HEK293 (cell line): ENCODE results near the gene PIK3AP1.

Experiments used
- CTCF ChIA-PET: fragments of 350-600 bp; formaldehyde crosslinking; extraction: SDS; loops from one replicate; lab custom pipeline; 2021; ENCODE audit warnings: antibody characterized with exemption; lab: Yijun Ruan, JAX
- POLR2A ChIA-PET: fragments of 300-600 bp; formaldehyde crosslinking; extraction: SDS; loops from one replicate; lab custom pipeline; 2020; ENCODE audit warnings: antibody characterized with exemption, inconsistent platforms; lab: Yijun Ruan, JAX
- H3K27ac ChIP-seq: fragments of 200-500 bp; sonication (Bioruptor generic); 2 replicates; pipeline ENCODE4 v1.5.1; 2014; ENCODE audit warnings: low read depth, low read length, control low read depth, inconsistent platforms; ENCODE audit errors: extremely low read depth
- H3K36me3 ChIP-seq, 2 experiments: fragments of 200-500 bp in 1 of 2; sonication (Bioruptor generic) in 1 of 2; 1 replicate in 1 of 2; 2 replicates in 1 of 2; pipeline ENCODE4 v1.5.1; 2014 to 2017; ENCODE audit warnings: inconsistent platforms in 2 of 2, low read length in 2 of 2; ENCODE audit not compliant: control insufficient read depth in 2 of 2, insufficient read depth in 1 of 2
- H3K4me1 ChIP-seq: fragments of 200-500 bp; sonication (Bioruptor generic); 2 replicates; pipeline ENCODE4 v1.5.1; 2014; ENCODE audit warnings: mild to moderate bottlenecking, low read length, inconsistent platforms; ENCODE audit not compliant: control insufficient read depth, insufficient read depth
- H3K4me3 ChIP-seq: 2 replicates; pipeline ENCODE4 v1.5.1; 2011; ENCODE audit warnings: low read depth, mild to moderate bottlenecking, control low read depth, low read length, moderate library complexity
- H3K9me3 ChIP-seq: fragments of 200-500 bp; sonication (Bioruptor generic); 2 replicates; pipeline ENCODE4 v1.5.1; 2014; ENCODE audit warnings: low read depth, low read length, inconsistent platforms; ENCODE audit not compliant: control insufficient read depth, insufficient read depth
- BCL11A ChIP-seq: fragments of 450-650 bp; formaldehyde crosslinking; IDR thresholded peaks from 2 replicates; pipeline ENCODE4 v1.5.1; 2016; ENCODE audit warnings: low read depth, missing biosample characterization, missing genetic modification characterization
- FEZF1 ChIP-seq: fragments of 450-650 bp; formaldehyde crosslinking; IDR thresholded peaks from 2 replicates; pipeline ENCODE4 v1.5.1; 2016; ENCODE audit warnings: missing biosample characterization, missing genetic modification characterization
- GFI1B ChIP-seq: fragments of 450-650 bp; formaldehyde crosslinking; IDR thresholded peaks from 2 replicates; pipeline ENCODE4 v1.5.1; 2016; ENCODE audit warnings: missing biosample characterization, missing genetic modification characterization
- GLIS1 ChIP-seq: fragments of 450-650 bp; formaldehyde crosslinking; IDR thresholded peaks from 2 replicates; pipeline ENCODE4 v1.5.1; 2016; ENCODE audit warnings: missing biosample characterization, missing genetic modification characterization
- KLF1 ChIP-seq: fragments of 450-650 bp; formaldehyde crosslinking; IDR thresholded peaks from 2 replicates; pipeline ENCODE4 v1.5.1; 2016; ENCODE audit warnings: missing biosample characterization, missing genetic modification characterization
- PRDM1 ChIP-seq: fragments of 450-650 bp; formaldehyde crosslinking; IDR thresholded peaks from 2 replicates; pipeline ENCODE4; 2016; ENCODE audit warnings: missing biosample characterization, missing genetic modification characterization
- ZBTB7A ChIP-seq: fragments of 450-650 bp; formaldehyde crosslinking; IDR thresholded peaks from 2 replicates; pipeline ENCODE4 v1.5.1; 2016; ENCODE audit warnings: low read depth, missing biosample characterization, missing genetic modification characterization
- ZFP3 ChIP-seq: fragments of 450-650 bp; formaldehyde crosslinking; IDR thresholded peaks from 2 replicates; pipeline ENCODE4 v1.5.1; 2016; ENCODE audit warnings: low read depth, missing biosample characterization, missing genetic modification characterization
- ZNF140 ChIP-seq: fragments of 450-650 bp; formaldehyde crosslinking; IDR thresholded peaks from 2 replicates; pipeline ENCODE4 v1.5.1; 2016; ENCODE audit warnings: missing biosample characterization, missing genetic modification characterization
- ZNF146 ChIP-seq: fragments of 450-650 bp; formaldehyde crosslinking; IDR thresholded peaks from 2 replicates; pipeline ENCODE4 v1.5.1; 2016; ENCODE audit warnings: missing biosample characterization, missing genetic modification characterization
- ZNF202 ChIP-seq: fragments of 450-650 bp; formaldehyde crosslinking; IDR thresholded peaks from 2 replicates; pipeline ENCODE4 v1.5.1; 2016; ENCODE audit warnings: missing biosample characterization, missing genetic modification characterization, borderline replicate concordance
- ZNF510 ChIP-seq: fragments of 450-650 bp; formaldehyde crosslinking; IDR thresholded peaks from 2 replicates; pipeline ENCODE4 v1.5.1; 2018; ENCODE audit warnings: mild to moderate bottlenecking, missing genetic modification characterization, missing biosample characterization; ENCODE audit not compliant: insufficient replicate concordance
- ZNF624 ChIP-seq: fragments of 450-650 bp; formaldehyde crosslinking; IDR thresholded peaks from 2 replicates; pipeline ENCODE4 v1.5.1; 2017; ENCODE audit warnings: missing biosample characterization, missing genetic modification characterization
- ZNF626 ChIP-seq: fragments of 450-650 bp; sonication (Bioruptor Pico); formaldehyde crosslinking; IDR thresholded peaks from 2 replicates; pipeline ENCODE4 v1.5.1; 2018; ENCODE audit warnings: missing biosample characterization, missing genetic modification characterization, inconsistent platforms
- ZNF629 ChIP-seq: fragments of 450-650 bp; formaldehyde crosslinking; IDR thresholded peaks from 2 replicates; pipeline ENCODE4 v1.5.1; 2017; ENCODE audit warnings: missing biosample characterization, missing genetic modification characterization
- ZNF701 ChIP-seq: fragments of 450-650 bp; formaldehyde crosslinking; IDR thresholded peaks from 2 replicates; pipeline ENCODE4 v1.5.1; 2016; ENCODE audit warnings: missing biosample characterization, missing genetic modification characterization
- ZNF837 ChIP-seq: fragments of 450-650 bp; formaldehyde crosslinking; IDR thresholded peaks from 2 replicates; pipeline ENCODE4 v1.5.1; 2016; ENCODE audit warnings: missing biosample characterization, missing genetic modification characterization
- TF ChIP-seq, protein P1 (sequence below): fragments of 450-650 bp; formaldehyde crosslinking; IDR thresholded peaks from 2 replicates; pipeline ENCODE4 v1.5.1; 2017; ENCODE audit warnings: missing biosample characterization, mild to moderate bottlenecking, missing genetic modification characterization, moderate library complexity
- TF ChIP-seq, protein P2 (sequence below): fragments of 450-650 bp; formaldehyde crosslinking; IDR thresholded peaks from 2 replicates; pipeline ENCODE4 v1.5.1; 2016; ENCODE audit warnings: missing biosample characterization, missing genetic modification characterization

PIK3AP1 gene

DNA sequence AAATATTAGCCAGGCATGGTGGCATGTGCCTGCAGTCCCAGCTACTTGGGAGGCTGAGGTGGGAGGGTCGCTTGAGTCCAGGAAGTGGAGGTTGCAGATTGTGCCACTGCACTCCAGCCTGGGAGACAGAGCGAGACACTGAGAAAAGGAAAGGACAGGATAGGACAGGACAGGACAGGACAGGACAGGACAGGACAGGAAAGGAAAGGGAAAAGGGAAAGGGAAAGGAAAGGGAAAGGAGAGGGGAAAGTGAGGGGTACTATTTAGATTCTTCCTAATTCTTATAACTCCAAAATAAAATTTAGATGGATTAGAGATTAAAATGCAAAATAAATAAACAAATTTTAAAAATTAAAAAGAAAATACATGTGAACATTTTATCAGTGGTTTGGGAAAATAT lies 58.7 kb downstream of the PIK3AP1 start:
- no peaks in the 10 kb centered on the region for H3K4me1 ChIP-seq
- ChIA-PET POLR2A (no interaction called here), CTCF (no interaction called here)
- H3K27ac ChIP-seq, result no peak overlapping the region
- TF ChIP-seq, protein P1, sequence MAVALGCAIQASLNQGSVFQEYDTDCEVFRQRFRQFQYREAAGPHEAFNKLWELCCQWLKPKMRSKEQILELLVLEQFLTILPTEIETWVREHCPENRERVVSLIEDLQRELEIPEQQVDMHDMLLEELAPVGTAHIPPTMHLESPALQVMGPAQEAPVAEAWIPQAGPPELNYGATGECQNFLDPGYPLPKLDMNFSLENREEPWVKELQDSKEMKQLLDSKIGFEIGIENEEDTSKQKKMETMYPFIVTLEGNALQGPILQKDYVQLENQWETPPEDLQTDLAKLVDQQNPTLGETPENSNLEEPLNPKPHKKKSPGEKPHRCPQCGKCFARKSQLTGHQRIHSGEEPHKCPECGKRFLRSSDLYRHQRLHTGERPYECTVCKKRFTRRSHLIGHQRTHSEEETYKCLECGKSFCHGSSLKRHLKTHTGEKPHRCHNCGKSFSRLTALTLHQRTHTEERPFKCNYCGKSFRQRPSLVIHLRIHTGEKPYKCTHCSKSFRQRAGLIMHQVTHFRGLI (tag by site-specific recombination), result no peak
- TF ChIP-seq ZBTB7A (tag by site-specific recombination) (no peak), ZNF626 (tag by site-specific recombination) (no peak), GLIS1 (no peak), BCL11A (tag by site-specific recombination) (no peak), PRDM1 (tag by site-specific recombination) (peak; percentile 98), ZNF624 (tag by site-specific recombination) (no peak)
- TF ChIP-seq, all 188 proteins: peak for 1
- no peaks in the 10 kb centered on the region for H3K9me3 ChIP-seq
- no peak overlapping the region for H3K4me3 ChIP-seq
- no peaks in the 10 kb centered on the region for H3K36me3 ChIP-seq

DNA sequence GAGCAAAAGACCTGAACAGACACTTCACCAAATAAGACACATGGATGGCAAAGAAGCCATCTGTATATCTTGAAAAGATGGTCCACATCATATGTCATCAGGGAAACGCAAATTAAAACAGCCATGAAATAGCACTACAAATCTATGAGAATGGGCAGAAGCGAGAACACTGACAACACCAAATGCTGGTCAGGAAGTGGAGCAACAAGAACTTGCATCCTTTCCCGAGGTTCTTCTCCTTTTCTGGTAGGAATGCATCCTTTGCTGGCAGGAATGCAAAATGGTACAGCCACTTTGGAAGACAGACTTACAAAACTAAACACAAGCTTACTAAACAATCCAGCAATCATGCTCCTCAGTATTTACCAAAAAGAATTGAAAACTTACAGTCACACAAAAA lies 60.0 kb downstream of the PIK3AP1 start:
- no peaks in the 10 kb centered on the region for H3K36me3 ChIP-seq
- no peaks in the 10 kb centered on the region for H3K4me1 ChIP-seq
- no peaks in the 10 kb centered on the region for H3K9me3 ChIP-seq
- no peak for TF ChIP-seq FEZF1 (tag by site-specific recombination)
- TF ChIP-seq ZNF146 (tag by site-specific recombination), result no peak
- no peak for TF ChIP-seq KLF1
- TF ChIP-seq ZFP3 (tag by site-specific recombination), result no peak
- TF ChIP-seq GFI1B (tag by site-specific recombination), result no peak
- no peak for TF ChIP-seq ZNF837
- no peak for TF ChIP-seq ZNF629 (tag by site-specific recombination)
- H3K4me3 ChIP-seq, result no peak overlapping the region
- POLR2A ChIA-PET, result interaction anchor here (0.7 kb wide), 1 partner anchor 507 kb away, joined by 3 read pairs; no protein-coding TSS in a partner anchor
- CTCF ChIA-PET, result interaction anchor here (0.6 kb wide), 1 partner anchor 17 kb away, joined by 5 read pairs; no protein-coding TSS in a partner anchor
- H3K27ac ChIP-seq, result no peak overlapping the region

DNA sequence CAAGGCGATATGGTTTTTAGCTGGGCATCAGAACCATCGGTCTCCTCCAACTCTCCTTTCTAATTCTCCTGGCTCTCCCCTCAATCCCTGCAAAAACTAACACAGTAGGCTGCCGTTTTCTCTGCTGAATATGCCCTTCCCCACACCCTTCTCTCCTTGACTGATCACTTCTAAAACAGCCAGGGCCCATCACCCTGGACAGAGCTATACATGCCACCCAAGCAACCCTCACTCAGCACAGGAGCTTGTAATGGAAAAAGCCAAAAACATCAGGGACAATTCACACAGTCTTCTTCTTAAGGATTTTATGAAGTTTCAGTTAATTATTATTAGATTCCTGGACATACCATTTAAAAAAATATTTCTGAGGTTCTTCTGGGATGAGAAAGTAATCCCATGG lies 61.5 kb downstream of the PIK3AP1 start:
- Histone ChIP-seq H3K4me1 (no peaks in the 10 kb centered on the region), H3K9me3 (no peaks in the 10 kb centered on the region), H3K27ac (no peak overlapping the region), H3K36me3 (no peaks in the 10 kb centered on the region), H3K4me3 (no peak overlapping the region)
- ChIA-PET POLR2A (no interaction called here), CTCF (no interaction called here)
- TF ChIP-seq ZNF701 (tag by site-specific recombination) (no peak), ZNF510 (tag by site-specific recombination) (no peak), ZNF202 (tag by site-specific recombination) (no peak), ZNF140 (tag by site-specific recombination) (no peak)
- TF ChIP-seq, protein P2, sequence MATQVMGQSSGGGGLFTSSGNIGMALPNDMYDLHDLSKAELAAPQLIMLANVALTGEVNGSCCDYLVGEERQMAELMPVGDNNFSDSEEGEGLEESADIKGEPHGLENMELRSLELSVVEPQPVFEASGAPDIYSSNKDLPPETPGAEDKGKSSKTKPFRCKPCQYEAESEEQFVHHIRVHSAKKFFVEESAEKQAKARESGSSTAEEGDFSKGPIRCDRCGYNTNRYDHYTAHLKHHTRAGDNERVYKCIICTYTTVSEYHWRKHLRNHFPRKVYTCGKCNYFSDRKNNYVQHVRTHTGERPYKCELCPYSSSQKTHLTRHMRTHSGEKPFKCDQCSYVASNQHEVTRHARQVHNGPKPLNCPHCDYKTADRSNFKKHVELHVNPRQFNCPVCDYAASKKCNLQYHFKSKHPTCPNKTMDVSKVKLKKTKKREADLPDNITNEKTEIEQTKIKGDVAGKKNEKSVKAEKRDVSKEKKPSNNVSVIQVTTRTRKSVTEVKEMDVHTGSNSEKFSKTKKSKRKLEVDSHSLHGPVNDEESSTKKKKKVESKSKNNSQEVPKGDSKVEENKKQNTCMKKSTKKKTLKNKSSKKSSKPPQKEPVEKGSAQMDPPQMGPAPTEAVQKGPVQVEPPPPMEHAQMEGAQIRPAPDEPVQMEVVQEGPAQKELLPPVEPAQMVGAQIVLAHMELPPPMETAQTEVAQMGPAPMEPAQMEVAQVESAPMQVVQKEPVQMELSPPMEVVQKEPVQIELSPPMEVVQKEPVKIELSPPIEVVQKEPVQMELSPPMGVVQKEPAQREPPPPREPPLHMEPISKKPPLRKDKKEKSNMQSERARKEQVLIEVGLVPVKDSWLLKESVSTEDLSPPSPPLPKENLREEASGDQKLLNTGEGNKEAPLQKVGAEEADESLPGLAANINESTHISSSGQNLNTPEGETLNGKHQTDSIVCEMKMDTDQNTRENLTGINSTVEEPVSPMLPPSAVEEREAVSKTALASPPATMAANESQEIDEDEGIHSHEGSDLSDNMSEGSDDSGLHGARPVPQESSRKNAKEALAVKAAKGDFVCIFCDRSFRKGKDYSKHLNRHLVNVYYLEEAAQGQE (tag by site-specific recombination), result peak; percentile 54; the same call in 1 of the 2 replicates
